Kidney (tissue), 14 donors: ENCODE data around the gene UBE3D. TPM values are rescaled to one million over a fixed set of nuclear protein-coding genes. Genes with fewer than 3 reads are reported as not detected.

Experiments used
- DNase-seq, 5 donors: peaks; one replicate each; pipeline ENCODE4 v3.0.0-alpha.2; 2013 to 2020
- FAIRE-seq: peaks from 2 replicates; lab custom pipeline; 2012; peaks lifted over from hg19 to GRCh38; lab: Jason Lieb, UNC
- H3K27ac ChIP-seq, 2 donors: one replicate each; pipeline ENCODE4 v1.7.0; 2013; ENCODE audit warnings: low read depth in 2 of 2, low read length in 2 of 2, inconsistent platforms in 1 of 2
- H3K27me3 ChIP-seq: one replicate; pipeline ENCODE4 v1.7.1; 2013; ENCODE audit warnings: low read length, inconsistent platforms; ENCODE audit not compliant: control insufficient read depth, insufficient read depth
- H3K36me3 ChIP-seq, 3 donors: one replicate each; pipeline versions ENCODE4 v1.7.0 to v1.7.1; 2013; ENCODE audit warnings: low read length in 3 of 3, control low read depth in 1 of 3, inconsistent platforms in 1 of 3; ENCODE audit not compliant: insufficient read depth in 3 of 3, control insufficient read depth in 2 of 3
- H3K4me1 ChIP-seq, 3 donors: one replicate each; pipeline versions ENCODE4 v1.7.0 to v1.7.1; 2013; ENCODE audit warnings: low read length in 3 of 3, inconsistent platforms in 1 of 3, low read depth in 1 of 3; ENCODE audit not compliant: control insufficient read depth in 2 of 3, insufficient read depth in 2 of 3
- H3K4me3 ChIP-seq, 3 donors: one replicate each; pipeline versions ENCODE4 v1.7.0 to v1.8.1; 2013; ENCODE audit warnings: low read length in 3 of 3, control low read depth in 1 of 3, inconsistent platforms in 1 of 3
- H3K9ac ChIP-seq, 3 donors: one replicate each; pipeline versions ENCODE4 v1.7.0 to v1.7.1; 2013; ENCODE audit warnings: low read length in 3 of 3, control low read depth in 1 of 3, inconsistent platforms in 1 of 3
- H3K9me3 ChIP-seq, 3 donors: one replicate each; pipeline versions ENCODE4 v1.7.0 to v1.7.1; 2013; ENCODE audit warnings: low read length in 3 of 3, control low read depth in 1 of 3, inconsistent platforms in 1 of 3; ENCODE audit not compliant: control insufficient read depth in 2 of 3, insufficient read depth in 1 of 3
- CTCF ChIP-seq: IDR thresholded peaks from 3 replicates; pipeline ENCODE4 v1.5.1; 2012; ENCODE audit warnings: mild to moderate bottlenecking, moderate library complexity, borderline replicate concordance; ENCODE audit not compliant: insufficient read depth; ENCODE audit errors: extremely low read depth
- intact Hi-C: fragments of 100-400 bp; cut with DNase I; formaldehyde crosslinking; loops from one replicate; pipeline ENCODE4 v1.11.1; 2022
- polyA plus RNA-seq: library from polyadenylated mRNA; stranded (reverse); fragments of 350-450 nt; fragmentation: Illumina TruSeq; extraction: RNeasy Lipid Tissue Mini Kit (QIAGEN cat#74804); gene quantifications from one replicate; pipeline ENCODE4 v1.2.3, GENCODE V29; 2014; ENCODE audit warnings: low read depth, low replicate concordance; ENCODE audit not compliant: insufficient read depth
- total RNA-seq: library from RNA; stranded (reverse); fragmentation: NEBNext Ultra II Directional; extraction: Animal tissue kit (Norgen Biotek cat#: 25700); gene quantifications from one replicate; pipeline ENCODE4 v1.2.1, GENCODE V29; 2021
- donor health status: control.
- donor health status: control.
- donor health status: control.
- donor health status: control.
- donor health status: control.
- donor health status: DM: yes; HTN: yes; CAD: no.
- donor health status: Normal renal cell carcinoma (clear cell type).

Gene UBE3D
- total and polyA plus RNA-seq, 2 donors from 2014 or later, result 4.8 to 6.0 TPM

GRCh38 chr6:82989736-82990290, 75.8 kb downstream of the UBE3D start:
- no peaks in the 10 kb centered on the region for H3K27me3 ChIP-seq
- H3K9me3 ChIP-seq, result no peaks in the 10 kb centered on the region
- TF ChIP-seq CTCF, result no peak
- H3K4me3 ChIP-seq, result no peak overlapping the region
- intact Hi-C loops, result no loop called here
- H3K27ac ChIP-seq, result no peak overlapping the region
- no peaks in the 10 kb centered on the region for H3K36me3 ChIP-seq
- peaks cover 0 to 18% (median 2%) of the 10 kb centered on the region in 3 donors for H3K4me1 ChIP-seq
- peak in 1 of 5 donors; percentile 24 for DNase-seq
- H3K9ac ChIP-seq, result no peak overlapping the region
- FAIRE-seq, result no peak

- H3K4me1 ChIP-seq, result peaks cover 0 to 18% (median 2%) of the 10 kb centered on the region in 3 donors
- intact Hi-C loops, result no loop called here
- no peak overlapping the region for H3K9ac ChIP-seq
- no peak for TF ChIP-seq CTCF
- no peak overlapping the region for H3K27ac ChIP-seq
- FAIRE-seq (no peak), DNase-seq (peak in 3 of 5 donors; percentile 33 to 61 (median 42))
- no peaks in the 10 kb centered on the region for H3K9me3 ChIP-seq
- H3K27me3 ChIP-seq, result no peaks in the 10 kb centered on the region
- H3K36me3 ChIP-seq, result no peaks in the 10 kb centered on the region
- no peak overlapping the region for H3K4me3 ChIP-seq
Observed at GRCh38 chr6:82988930-82989351, 76.7 kb downstream of the UBE3D start.

GRCh38 chr6:82987951-82988350, 77.7 kb downstream of the UBE3D start:
- Histone ChIP-seq H3K36me3 (no peaks in the 10 kb centered on the region), H3K4me3 (no peak overlapping the region), H3K4me1 (peaks cover 0 to 18% (median 2%) of the 10 kb centered on the region in 3 donors), H3K27me3 (no peaks in the 10 kb centered on the region), H3K9me3 (no peaks in the 10 kb centered on the region), H3K27ac (no peak overlapping the region), H3K9ac (no peak overlapping the region)
- no peak for TF ChIP-seq CTCF
- peak; percentile 19 for FAIRE-seq
- intact Hi-C loops, result no loop called here
- DNase-seq, result no peak

GRCh38 chr6:82987416-82987815, 78.2 kb downstream of the UBE3D start:
- H3K9ac ChIP-seq, result no peak overlapping the region
- H3K27ac ChIP-seq, result no peak overlapping the region
- H3K9me3 ChIP-seq, result no peaks in the 10 kb centered on the region
- peaks cover 0 to 18% (median 2%) of the 10 kb centered on the region in 3 donors for H3K4me1 ChIP-seq
- FAIRE-seq (no peak), DNase-seq (no peak)
- no peak overlapping the region for H3K4me3 ChIP-seq
- intact Hi-C loops, result no loop called here
- no peaks in the 10 kb centered on the region for H3K36me3 ChIP-seq
- TF ChIP-seq CTCF, result no peak
- no peaks in the 10 kb centered on the region for H3K27me3 ChIP-seq
